GM12878 (cell line): ENCODE data around the gene DIP2C. TPM values are rescaled to one million over a fixed set of nuclear protein-coding genes. Genes with fewer than 3 reads are reported as not detected.
A peak's percentile ranks its signal among the peaks of the same experiment; 100 is the strongest.

ENCODE experiments used
- ATAC-seq: fragments of 200-7000 bp; cut with Tn5 transposase; 3 replicates; pipeline ENCODE4 v1.9.1; 2020; ENCODE audit warnings: mild to moderate bottlenecking, moderate library complexity
- BruUV-seq: library from RNA; stranded (reverse); fragments of 400-500 nt; replicated peaks from 2 replicates; lab custom pipeline; 2021; lab: Mats Ljungman, UMichigan
- CTCF ChIA-PET: fragments of 300-600 bp; sonication (Branson Sonifier 250); formaldehyde crosslinking; extraction: SDS; loops from one replicate; lab custom pipeline; 2021; ENCODE audit warnings: inconsistent platforms; lab: Yijun Ruan, JAX
- POLR2A ChIA-PET: fragments of 350-600 bp; formaldehyde crosslinking; extraction: SDS; loops from one replicate; lab custom pipeline; 2021; ENCODE audit warnings: inconsistent platforms; lab: Charles Lee
- RAD21 ChIA-PET: fragments of 300-600 bp; sonication (Branson Sonifier 250); formaldehyde crosslinking; loops from one replicate; lab custom pipeline; 2023; ENCODE audit warnings: antibody characterized with exemption; ENCODE audit not compliant: unreplicated experiment; lab: Charles Lee
- SMC1A ChIA-PET: fragments of 300-600 bp; sonication (Branson Sonifier 250); formaldehyde crosslinking; loops from one replicate; lab custom pipeline; 2023; ENCODE audit not compliant: unreplicated experiment, uncharacterized antibody; lab: Charles Lee
- DNase-seq: peaks from one replicate; pipeline ENCODE4 v3.0.0-alpha.2; 2011; ENCODE audit warnings: low read depth, low spot score
- FAIRE-seq: peaks from 3 replicates; lab custom pipeline; 2011; peaks lifted over from hg19 to GRCh38; lab: Jason Lieb, UNC
- H2AFZ ChIP-seq: 2 replicates; pipeline ENCODE4 v1.6.0; 2011; ENCODE audit warnings: low read depth, low read length, control low read depth; ENCODE audit not compliant: control insufficient read depth
- H3K27ac ChIP-seq: 2 replicates; pipeline ENCODE4 v1.5.1; 2011; ENCODE audit warnings: control low read depth; ENCODE audit not compliant: control insufficient read depth, insufficient read depth
- H3K27me3 ChIP-seq, 2 experiments: replicated peaks in 1 of 2; 2 replicates each; pipeline versions ENCODE4 v1.6.0 to v1.6.1; 2011; ENCODE audit warnings: low read length in 1 of 2; ENCODE audit not compliant: control insufficient read depth in 2 of 2, insufficient read depth in 2 of 2
- H3K36me3 ChIP-seq, 2 experiments: 2 replicates each; pipeline ENCODE4 v1.5.1; 2011; ENCODE audit warnings: low read length in 1 of 2; ENCODE audit not compliant: control insufficient read depth in 2 of 2, insufficient read depth in 2 of 2
- H3K4me1 ChIP-seq: 2 replicates; pipeline ENCODE4 v1.6.1; 2011; ENCODE audit warnings: mild to moderate bottlenecking, low read length, moderate library complexity, mixed read lengths; ENCODE audit not compliant: control insufficient read depth, insufficient read depth
- H3K4me2 ChIP-seq: 2 replicates; pipeline ENCODE4 v1.6.0; 2011; ENCODE audit warnings: control low read depth; ENCODE audit not compliant: control insufficient read depth, insufficient read depth
- H3K4me3 ChIP-seq: fragments of 200-600 bp; sonication (generic); 2 replicates; pipeline ENCODE4 v1.5.1; 2016
- H3K79me2 ChIP-seq: 2 replicates; pipeline ENCODE4 v1.6.0; 2011; ENCODE audit warnings: low read length; ENCODE audit not compliant: control insufficient read depth, insufficient read depth
- H3K9ac ChIP-seq: 2 replicates; pipeline ENCODE4 v1.8.0; 2011; ENCODE audit warnings: low read length, control low read depth, mixed read lengths; ENCODE audit not compliant: control insufficient read depth, insufficient read depth
- H3K9me3 ChIP-seq: replicated peaks from 3 replicates; pipeline ENCODE4 v1.5.1; 2011; ENCODE audit warnings: mild to moderate bottlenecking, low read length; ENCODE audit not compliant: control insufficient read depth, insufficient read depth
- H4K20me1 ChIP-seq: 2 replicates; pipeline ENCODE4 v1.6.0; 2011; ENCODE audit not compliant: control insufficient read depth, insufficient read depth
- ATF7 ChIP-seq: fragments of 450-650 bp; IDR thresholded peaks from 2 replicates; pipeline ENCODE4 v1.6.1; 2016; ENCODE audit warnings: low read depth, mild to moderate bottlenecking
- E2F8 ChIP-seq: fragments of 450-650 bp; IDR thresholded peaks from 2 replicates; pipeline ENCODE4 v1.6.1; 2018; ENCODE audit warnings: mild to moderate bottlenecking, low read depth, moderate library complexity; ENCODE audit not compliant: partially characterized antibody
- HCFC1 ChIP-seq: fragments of 150-350 bp; IDR thresholded peaks from 2 replicates; pipeline ENCODE4 v1.6.1; 2014; ENCODE audit warnings: low read length
- RAD21 ChIP-seq: IDR thresholded peaks from 2 replicates; pipeline ENCODE4 v1.6.1; 2011; ENCODE audit warnings: mild to moderate bottlenecking, low read depth, low read length, moderate library complexity; ENCODE audit not compliant: insufficient read depth
- WGBS: methylation state at CpG from one replicate; pipeline ENCODE4 v1.1.6; 2016; ENCODE audit warnings: low lambda C conversion rate; ENCODE audit not compliant: insufficient replicate concordance, insufficient coverage; ENCODE audit errors: missing lambda C conversion rate; 5-methylcytosine and 5-hydroxymethylcytosine counted together
- in situ Hi-C: fragments of 300-500 bp; cut with MboI; formaldehyde crosslinking; loops from 9 replicates; pipeline ENCODE4 v1.14.3; 2018; ENCODE audit warnings: mixed read lengths
- intact Hi-C: fragments of 100-400 bp; cut with micrococcal nuclease; formaldehyde crosslinking; loops from one replicate; pipeline ENCODE4 v1.14.2; 2022; ENCODE audit not compliant: unreplicated experiment
- polyA plus RNA-seq, 11 experiments: library from polyadenylated mRNA; depleted of rRNA in 4 of 11; unstranded in 6 of 11; stranded (reverse) in 5 of 11; fragments of >200 nt; fragmentation: Nextera tagmentation in 4 of 11; fragmentation: Illumina TruSeq in 1 of 11; extraction: Ambion mirVana in 4 of 11; extraction: Trizol in 1 of 11; gene quantifications; 1 replicate in 1 of 11; 2 replicates in 10 of 11; pipeline versions ENCODE4 v1.2.1 to v1.2.3, GENCODE V29; 2011 to 2016; ENCODE audit warnings: inconsistent platforms in 2 of 11, missing spikeins in 2 of 11, low read depth in 1 of 11
- total RNA-seq, 4 experiments: library from RNA; depleted of rRNA in 3 of 4; stranded (reverse); fragments of >200 nt in 3 of 4; fragmentation: Illumina TruSeq in 1 of 4; extraction: Trizol in 1 of 4; gene quantifications; 2 replicates each; pipeline versions ENCODE4 v1.2.1 to v1.2.3, GENCODE V29; 2013 to 2021

Gene DIP2C
- total and polyA plus RNA-seq, 10 of the 15 experiments (the other 5 are each of a cell fraction or from before 2014, with no cell fraction given) = 0.01 to 0.10 (median 0.06) TPM

- H4K20me1 ChIP-seq = no peaks in the 10 kb centered on the region
- no peak for DNase-seq
- H3K4me2 ChIP-seq = 0 out of 2 replicates have a peak overlapping the region, but pooled peaks have one; percentile 45
- intact Hi-C loops = no loop called here
- H3K27ac ChIP-seq = no peak overlapping the region
- no peaks in the 10 kb centered on the region for H3K27me3 ChIP-seq
- no peak overlapping the region for H3K4me3 ChIP-seq
- peak; percentile 62 for FAIRE-seq
- no peak overlapping the region for H2AFZ ChIP-seq
- 17% methylated on average over 7 of the region's 7 CpGs for WGBS
- POLR2A ChIA-PET = no interaction called here
- BruUV-seq = no TSS peak
- RAD21 ChIA-PET = no interaction called here
- in situ Hi-C loops = no loop called here
- CTCF ChIA-PET = no interaction called here
- peak; percentile 36 for ATAC-seq
- H3K9me3 ChIP-seq = no peaks in the 10 kb centered on the region
- SMC1A ChIA-PET = no interaction called here
- no peaks in the 10 kb centered on the region for H3K79me2 ChIP-seq
- H3K36me3 ChIP-seq = no peaks in the 10 kb centered on the region
- H3K4me1 ChIP-seq = peaks cover 22% of the 10 kb centered on the region
- H3K9ac ChIP-seq = no peak overlapping the region
- TF ChIP-seq RAD21 = no peak
- no peak for TF ChIP-seq ATF7
- TF ChIP-seq, all 136 proteins: peak for 0
These were observed 407.0 kb downstream of the DIP2C start for GRCh38 chr10:282294-283139.

GRCh38 chr10:279655-280054 is 409.8 kb downstream of the DIP2C start:
- SMC1A ChIA-PET = no interaction called here
- TF ChIP-seq HCFC1 (no peak), E2F8 (no peak)
- TF ChIP-seq, all 136 proteins: peak for 0
- Histone ChIP-seq H3K27ac (no peak overlapping the region), H3K4me3 (no peak overlapping the region), H3K9me3 (no peaks in the 10 kb centered on the region), H3K4me2 (no peak overlapping the region), H3K27me3 (no peaks in the 10 kb centered on the region), H3K79me2 (no peaks in the 10 kb centered on the region), H3K9ac (no peak overlapping the region), H2AFZ (no peak overlapping the region), H4K20me1 (no peaks in the 10 kb centered on the region), H3K36me3 (no peaks in the 10 kb centered on the region), H3K4me1 (peaks cover 22% of the 10 kb centered on the region)
- ChIA-PET CTCF (no interaction called here), RAD21 (no interaction called here), POLR2A (no interaction called here)
- no peak for FAIRE-seq
- in situ Hi-C loops (no loop called here), intact Hi-C loops (no loop called here)
- WGBS = 62% methylated on average over 10 of the region's 10 CpGs
- no peak for DNase-seq
- no TSS peak for BruUV-seq
- no peak for ATAC-seq
